Left renal pelvis (tissue), 4 donors: ENCODE data around the gene ETFDH. TPM values are rescaled to one million over a fixed set of nuclear protein-coding genes. Genes with fewer than 3 reads are reported as not detected.
"Not testable (repeated sequence)": the region's sequence is repeated elsewhere in the genome, so short reads cannot be mapped to it uniquely, and the experiment has no call there.

Experiments used
- DNase-seq, 4 donors: peaks; one replicate each; pipeline ENCODE4 v3.0.0-alpha.2; 2013; ENCODE audit warnings: low read depth in 4 of 4, low spot score in 3 of 4
- polyA plus RNA-seq, 4 donors: library from polyadenylated mRNA; unstranded; fragments of 120-200 nt; gene quantifications; one replicate each; pipeline ENCODE4 v1.2.1, GENCODE V29; 2013; ENCODE audit not compliant: insufficient read length in 4 of 4

ETFDH gene
- polyA plus RNA-seq, 4 donors: 25.7 to 38.4 (median 34.8) TPM

GRCh38 chr4:158676076-158676475 is 4.0 kb downstream of the ETFDH start:
- DNase-seq: no peak

- no peak for DNase-seq
These were observed 6.7 kb downstream of the ETFDH start for GRCh38 chr4:158678767-158679166.

DNA sequence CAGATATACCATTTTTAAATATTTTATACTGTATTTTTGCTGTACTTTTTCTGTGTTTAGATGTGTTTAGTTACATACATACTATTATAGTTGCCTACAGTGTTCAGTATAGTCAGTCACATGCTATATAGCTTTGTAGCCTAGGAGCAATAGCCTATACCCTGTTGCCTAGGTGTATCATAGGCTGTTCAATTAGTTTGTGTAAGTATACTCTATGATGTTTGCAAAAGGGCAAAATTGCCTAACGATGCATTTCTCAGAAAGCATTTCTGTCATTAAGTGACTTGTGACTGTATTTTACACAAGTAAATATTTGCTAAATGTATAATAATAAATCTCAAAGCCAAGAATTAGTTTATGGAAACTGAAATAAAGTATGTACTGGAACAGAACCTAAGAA is 9.5 kb downstream of the ETFDH start:
- no peak for DNase-seq

DNA sequence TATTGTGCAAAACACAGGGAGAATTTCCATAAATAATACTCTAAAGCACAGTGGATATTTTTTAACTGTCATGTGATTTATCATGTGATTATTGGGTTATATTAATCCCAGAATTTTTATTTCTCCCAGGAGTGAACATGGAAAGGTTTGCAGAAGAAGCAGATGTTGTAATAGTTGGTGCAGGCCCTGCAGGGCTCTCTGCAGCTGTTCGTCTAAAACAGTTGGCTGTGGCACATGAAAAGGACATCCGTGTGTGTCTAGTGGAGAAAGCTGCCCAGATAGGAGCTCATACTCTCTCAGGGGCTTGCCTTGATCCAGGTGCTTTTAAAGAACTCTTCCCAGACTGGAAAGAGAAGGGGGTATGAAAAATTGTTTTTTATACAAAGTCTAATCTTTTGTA is 10.0 kb downstream of the ETFDH start:
- DNase-seq: no peak

DNA sequence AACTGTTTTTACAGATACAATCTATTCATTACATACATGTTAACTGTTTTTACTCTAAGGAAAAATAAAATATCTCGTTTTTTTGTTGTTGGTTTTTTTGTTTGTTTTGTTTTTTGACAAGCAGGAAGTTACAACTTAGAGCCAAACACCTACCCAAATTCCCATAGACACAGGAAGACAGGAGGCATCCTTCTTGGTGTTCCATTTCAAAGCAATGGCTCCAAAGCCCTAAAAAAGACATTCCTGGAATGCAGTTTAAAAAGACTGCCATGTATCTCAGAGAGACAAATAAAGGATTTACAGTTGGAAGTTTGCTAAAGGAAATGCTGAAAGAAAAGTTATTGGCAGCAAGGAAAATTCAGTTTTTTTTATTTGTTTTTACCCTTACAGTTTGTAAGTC is 16.7 kb downstream of the ETFDH start:
- DNase-seq: no peak

DNA sequence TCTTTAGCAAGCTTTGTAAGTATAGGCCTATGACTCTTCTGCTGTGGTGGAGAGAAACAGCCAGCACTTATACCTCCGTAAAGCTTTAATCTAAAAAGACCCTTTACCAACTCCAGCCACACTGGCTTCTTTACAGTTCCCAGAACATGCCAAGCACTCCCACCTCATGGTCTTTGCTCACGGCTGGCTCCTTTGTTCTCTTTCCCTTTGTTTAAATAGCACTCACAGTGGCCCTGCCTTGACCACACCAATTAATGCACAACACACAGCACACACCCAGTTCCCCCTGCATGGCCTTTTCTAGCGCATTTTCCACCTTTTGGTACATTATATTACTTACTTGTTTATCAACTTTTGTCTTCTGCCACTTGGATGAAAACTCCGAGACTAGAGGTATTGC is 32.2 kb downstream of the ETFDH start:
- DNase-seq: no peak

- peak in 1 of 4 donors; percentile 0 for DNase-seq
These were observed 38.7 kb downstream of the ETFDH start for GRCh38 chr4:158710814-158711213.

GRCh38 chr4:158712622-158713021 is 40.5 kb downstream of the ETFDH start:
- not testable (repeated sequence) for DNase-seq

GRCh38 chr4:158714937-158715336 is 42.8 kb downstream of the ETFDH start:
- no peak for DNase-seq

GRCh38 chr4:158715802-158716201 is 43.7 kb downstream of the ETFDH start:
- no peak for DNase-seq

DNA sequence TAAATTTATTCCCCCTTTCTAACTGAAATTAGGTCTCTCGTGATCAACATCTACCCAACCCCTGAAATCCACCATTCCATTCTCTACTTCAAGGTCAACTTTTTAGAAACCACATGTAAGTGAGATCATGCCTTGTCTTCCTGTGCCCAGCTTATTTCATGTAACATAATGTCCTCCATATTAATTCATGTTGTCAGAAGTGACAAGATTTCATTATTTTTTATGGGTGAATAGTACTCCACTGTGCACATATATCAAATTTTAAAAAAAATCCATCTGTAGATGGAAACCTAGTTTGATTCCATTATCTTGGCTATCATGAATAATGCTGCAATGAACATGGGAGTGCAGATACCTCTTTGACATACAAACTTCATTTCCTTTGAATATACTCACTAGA is 49.6 kb downstream of the ETFDH start:
- no peak for DNase-seq

GRCh38 chr4:158722291-158722916 is 50.3 kb downstream of the ETFDH start:
- DNase-seq: peak in 1 of 4 donors; percentile 16

- DNase-seq: peak; percentile 64 to 76 (median 68)
These were observed 51.1 kb downstream of the ETFDH start, which contains the start of gene PPID for GRCh38 chr4:158722917-158723793. PPID (minus strand) TSS chr4:158723396; CDS start chr4:158723288, 108 bp downstream.

DNA sequence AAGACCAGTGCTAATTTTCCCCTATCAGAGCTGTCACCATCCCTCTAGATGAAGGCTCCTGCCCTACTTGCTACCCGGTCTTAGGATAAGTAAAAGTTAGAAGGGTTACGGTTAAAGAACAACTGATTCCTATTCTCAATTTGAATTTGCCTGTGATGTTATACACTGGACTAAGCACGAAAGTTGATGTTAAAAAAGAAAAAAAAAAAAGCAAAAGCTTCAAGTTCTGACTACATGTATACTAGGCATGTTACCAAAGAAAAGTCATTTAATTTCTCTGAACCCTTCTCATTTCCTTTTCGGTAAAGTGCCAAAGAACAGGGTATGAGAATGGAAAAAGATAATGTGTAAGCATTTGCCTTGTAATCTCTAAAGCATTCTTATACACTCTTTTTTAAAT is 52.5 kb downstream of the ETFDH start:
- DNase-seq: no peak

- no peak for DNase-seq
These were observed 54.5 kb downstream of the ETFDH start for GRCh38 chr4:158726633-158727032.

- DNase-seq: no peak
These were observed 56.1 kb downstream of the ETFDH start for GRCh38 chr4:158728236-158728635.

DNA sequence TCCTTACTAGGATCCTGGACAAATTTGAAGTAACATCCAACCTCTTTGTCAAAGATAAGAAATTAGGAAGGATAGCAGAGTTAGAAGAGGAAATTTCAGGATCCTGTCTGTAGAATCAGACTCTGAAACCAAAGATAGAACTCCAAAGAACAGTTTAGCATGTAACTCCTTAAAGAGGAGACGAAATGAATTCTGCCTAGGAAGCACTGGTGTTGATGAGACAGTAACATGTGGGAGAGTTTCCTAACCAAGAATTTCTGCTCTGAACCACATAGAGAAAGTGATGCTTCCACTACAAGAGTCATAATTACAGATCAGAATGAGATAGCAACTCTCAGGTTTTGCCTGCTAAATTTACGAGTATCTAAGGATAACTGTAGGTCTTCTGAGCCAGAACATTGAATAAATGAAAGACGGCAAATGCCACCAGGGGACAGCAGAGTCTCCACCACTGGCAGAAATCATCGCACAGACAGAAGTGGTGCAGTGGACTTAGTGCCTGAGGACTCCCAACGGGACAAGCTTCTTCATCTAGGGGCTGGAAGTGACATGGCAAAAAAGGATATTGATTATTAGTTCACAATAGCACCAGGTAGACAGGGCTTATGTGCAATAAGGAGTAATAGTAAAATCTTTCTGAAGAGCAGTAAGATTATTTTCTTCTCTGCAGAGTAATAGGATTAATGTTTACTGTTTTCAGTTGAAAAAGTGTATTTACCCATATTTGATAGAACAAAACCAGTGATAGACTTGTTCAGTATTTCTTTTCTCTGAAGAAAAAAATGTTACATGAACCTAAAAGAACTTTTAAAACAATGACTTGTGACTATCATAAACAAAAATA is 57.8 kb downstream of the ETFDH start:
- DNase-seq: peak in 1 of 4 donors; percentile 21

DNA sequence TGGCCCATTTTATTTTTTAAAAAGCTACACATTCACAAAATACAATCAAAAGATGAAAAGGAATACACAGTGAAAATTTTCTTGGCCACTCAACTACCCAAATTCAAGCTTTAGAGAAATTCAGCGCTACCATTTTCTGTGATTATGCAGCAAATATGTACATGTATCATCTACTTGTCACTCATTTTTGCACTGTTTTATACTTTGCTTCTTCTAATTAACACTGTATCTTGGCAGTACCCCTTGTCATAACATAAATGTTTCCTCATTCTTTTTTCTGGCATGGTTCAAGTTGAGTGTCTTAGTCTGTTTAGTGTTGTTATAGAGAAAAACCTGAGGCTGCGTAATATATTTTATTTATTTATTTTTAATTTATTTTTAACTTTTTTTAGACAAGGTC is 66.8 kb downstream of the ETFDH start:
- DNase-seq: no peak

GRCh38 chr4:158739600-158739999 is 67.5 kb downstream of the ETFDH start:
- DNase-seq: no peak

- no peak for DNase-seq
These were observed 69.4 kb downstream of the ETFDH start for GRCh38 chr4:158741326-158742021.
